NB4 (cell line): ENCODE results near the gene USP46.

Experiments
- DNase-seq: peaks from one replicate; pipeline ENCODE4 v3.0.0; 2010; ENCODE audit warnings: low read depth
- H3K4me3 ChIP-seq: one replicate; pipeline ENCODE4 v1.5.1; 2011; ENCODE audit warnings: mild to moderate bottlenecking, low read depth, low read length, moderate library complexity
- MAX ChIP-seq: IDR thresholded peaks from 2 replicates; pipeline ENCODE4 v1.6.1; 2011; ENCODE audit warnings: low read depth, low read length
- MYC ChIP-seq: IDR thresholded peaks from 2 replicates; pipeline ENCODE4 v1.6.1; 2011; ENCODE audit warnings: low read depth, low read length
- POLR2A ChIP-seq: IDR thresholded peaks from 2 replicates; pipeline ENCODE4 v1.6.1; 2011; ENCODE audit warnings: mild to moderate bottlenecking; ENCODE audit not compliant: insufficient read length; ENCODE audit errors: extremely low read depth
- TF ChIP-seq, protein P1 (sequence below): IDR thresholded peaks from one replicate; pipeline ENCODE4 v1.5.1; 2012; ENCODE audit warnings: low read depth, low read length

The USP46 gene

DNA sequence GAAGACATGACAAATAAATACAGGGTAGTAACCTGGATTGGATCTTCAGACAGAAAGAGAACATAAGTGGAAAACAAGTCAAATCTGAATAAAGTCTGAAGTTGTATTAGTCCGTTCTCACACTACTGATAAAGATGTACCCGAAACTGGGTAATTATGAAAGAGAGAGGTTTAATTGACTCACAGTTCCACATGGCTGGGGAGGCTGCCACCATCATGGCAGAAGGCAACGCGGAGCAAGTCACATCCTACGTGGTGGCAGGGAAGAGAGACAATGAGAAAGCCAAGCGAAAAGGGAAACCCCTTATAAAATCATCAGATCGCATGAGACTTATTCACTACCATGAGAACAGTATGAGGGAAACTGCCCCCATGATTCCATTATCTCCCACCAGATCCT, 82.8 kb downstream of the USP46 start:
- DNase-seq = no peak
- no peak overlapping the region for H3K4me3 ChIP-seq
- TF ChIP-seq MAX (no peak), MYC (no peak), POLR2A (no peak)
- TF ChIP-seq, protein P1, sequence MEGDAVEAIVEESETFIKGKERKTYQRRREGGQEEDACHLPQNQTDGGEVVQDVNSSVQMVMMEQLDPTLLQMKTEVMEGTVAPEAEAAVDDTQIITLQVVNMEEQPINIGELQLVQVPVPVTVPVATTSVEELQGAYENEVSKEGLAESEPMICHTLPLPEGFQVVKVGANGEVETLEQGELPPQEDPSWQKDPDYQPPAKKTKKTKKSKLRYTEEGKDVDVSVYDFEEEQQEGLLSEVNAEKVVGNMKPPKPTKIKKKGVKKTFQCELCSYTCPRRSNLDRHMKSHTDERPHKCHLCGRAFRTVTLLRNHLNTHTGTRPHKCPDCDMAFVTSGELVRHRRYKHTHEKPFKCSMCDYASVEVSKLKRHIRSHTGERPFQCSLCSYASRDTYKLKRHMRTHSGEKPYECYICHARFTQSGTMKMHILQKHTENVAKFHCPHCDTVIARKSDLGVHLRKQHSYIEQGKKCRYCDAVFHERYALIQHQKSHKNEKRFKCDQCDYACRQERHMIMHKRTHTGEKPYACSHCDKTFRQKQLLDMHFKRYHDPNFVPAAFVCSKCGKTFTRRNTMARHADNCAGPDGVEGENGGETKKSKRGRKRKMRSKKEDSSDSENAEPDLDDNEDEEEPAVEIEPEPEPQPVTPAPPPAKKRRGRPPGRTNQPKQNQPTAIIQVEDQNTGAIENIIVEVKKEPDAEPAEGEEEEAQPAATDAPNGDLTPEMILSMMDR = no peak

DNA sequence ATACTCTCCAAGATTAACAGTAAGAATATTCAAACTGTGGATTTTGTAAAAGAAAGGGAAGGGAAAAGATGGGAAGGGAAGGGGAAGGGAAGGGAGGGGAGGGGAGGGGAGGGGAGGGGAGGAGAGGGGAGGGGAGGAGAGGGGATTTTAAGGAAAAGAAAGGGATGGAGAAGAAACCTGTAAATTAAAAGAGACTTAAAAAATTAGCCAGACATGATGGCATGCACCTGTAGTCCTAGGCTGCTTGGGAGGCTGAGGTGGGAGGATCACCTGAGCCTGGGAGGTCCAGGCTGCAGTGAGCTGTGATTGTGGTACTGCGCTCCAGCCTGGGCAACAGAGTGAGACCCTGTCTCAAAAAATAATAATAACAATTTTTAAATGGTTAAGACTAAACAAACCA, 83.7 kb downstream of the USP46 start:
- no peak overlapping the region for H3K4me3 ChIP-seq
- DNase-seq = no peak
- TF ChIP-seq, protein P1 = no peak
- TF ChIP-seq MAX (no peak), MYC (no peak), POLR2A (no peak)

- TF ChIP-seq, protein P1 = no peak
- TF ChIP-seq MYC = no peak
- TF ChIP-seq POLR2A = no peak
- TF ChIP-seq MAX = no peak
- DNase-seq = no peak
- H3K4me3 ChIP-seq = no peak overlapping the region
These were observed 85.1 kb downstream of the USP46 start for GRCh38 chr4:52574036-52574435.

DNA sequence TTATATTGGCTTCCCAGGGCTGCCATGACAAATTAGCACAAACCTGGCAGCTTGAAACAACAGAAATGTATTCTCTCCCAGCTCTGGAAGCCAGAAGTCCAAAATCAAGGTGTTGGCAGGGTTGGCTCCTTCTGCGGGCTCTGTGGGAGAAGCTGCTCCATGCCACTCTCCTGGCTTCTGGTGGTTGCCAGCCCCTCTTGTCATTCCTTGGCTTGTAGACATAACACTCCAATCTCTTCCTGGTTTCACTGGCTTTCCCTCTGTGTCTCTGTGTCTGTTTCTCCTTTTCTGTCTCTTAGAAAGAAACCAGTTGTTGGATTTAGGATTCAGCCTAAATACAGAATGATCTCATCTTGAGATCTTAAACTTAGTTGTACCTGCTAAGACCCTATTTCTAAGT, 85.5 kb downstream of the USP46 start:
- H3K4me3 ChIP-seq = no peak overlapping the region
- TF ChIP-seq, protein P1 = no peak
- TF ChIP-seq MAX = no peak
- no peak for TF ChIP-seq POLR2A
- TF ChIP-seq MYC = no peak
- DNase-seq = no peak

DNA sequence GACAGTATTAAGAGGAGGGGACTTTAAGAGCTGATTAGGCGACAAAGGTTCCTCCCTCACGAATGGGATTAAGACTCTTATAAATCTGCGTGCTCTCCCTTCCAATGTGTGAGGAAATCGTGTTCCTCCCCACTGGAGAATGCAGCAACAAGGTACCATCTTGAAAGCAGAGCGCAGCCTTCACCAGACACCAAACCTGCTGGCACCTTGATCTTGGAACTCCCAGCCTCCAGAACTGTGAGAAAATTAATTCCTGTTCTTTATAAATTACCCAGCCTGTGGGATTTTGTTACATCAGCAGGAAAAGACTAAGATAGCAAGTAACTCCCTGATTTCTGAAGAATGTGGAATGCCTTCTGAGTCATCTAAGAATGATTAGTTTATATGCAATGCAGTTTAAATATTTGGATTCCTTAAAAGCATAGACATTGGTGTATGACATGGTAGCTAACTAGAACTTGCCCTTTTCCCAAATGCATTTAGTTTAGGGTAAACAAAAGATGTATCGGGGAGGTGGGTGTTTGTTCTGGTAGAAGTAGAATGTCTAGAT, 86.1 kb downstream of the USP46 start:
- no peak overlapping the region for H3K4me3 ChIP-seq
- TF ChIP-seq, protein P1 = no peak
- TF ChIP-seq POLR2A (no peak), MYC (no peak), MAX (no peak)
- no peak for DNase-seq

DNA sequence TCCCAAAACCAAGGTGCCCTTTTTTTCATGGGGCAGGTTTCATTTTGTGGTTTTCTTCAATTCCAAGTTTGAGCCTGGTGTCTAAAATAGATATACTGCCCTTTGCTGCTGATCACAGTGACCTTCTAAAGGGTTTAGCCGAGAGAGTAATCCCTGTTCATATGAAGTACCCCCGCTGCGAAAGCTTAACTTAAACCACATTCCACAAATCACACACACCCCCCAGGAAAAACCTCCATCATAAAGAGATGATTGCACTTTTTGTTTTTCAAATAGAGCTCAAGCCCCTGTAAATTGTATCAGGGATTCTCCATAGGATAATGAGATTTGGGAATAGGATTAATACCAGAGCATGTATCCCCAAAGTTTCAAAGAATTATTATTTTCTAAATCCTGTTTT, 90.8 kb downstream of the USP46 start:
- no peak overlapping the region for H3K4me3 ChIP-seq
- no peak for DNase-seq
- TF ChIP-seq, protein P1 = no peak
- TF ChIP-seq POLR2A = no peak
- TF ChIP-seq MYC = no peak
- TF ChIP-seq MAX = no peak
